HG03521 (cell line): ENCODE data around the gene PRORP.
"Not testable (repeated sequence)": the region's sequence is repeated elsewhere in the genome, so short reads cannot be mapped to it uniquely, and the experiment has no call there.

ENCODE experiments used
- ATAC-seq: cut with Tn5 transposase; IDR thresholded peaks from one replicate; pipeline ENCODE4 v1.9.1; 2021; ENCODE audit warnings: mild to moderate bottlenecking, moderate library complexity; ENCODE audit not compliant: unreplicated experiment

PRORP gene

GRCh38 chr14:35134329-35135123, 12.2 kb downstream of the PRORP start:
- no peak for ATAC-seq

- ATAC-seq, result no peak
These were observed 16.2 kb downstream of the PRORP start for GRCh38 chr14:35138585-35138984.

GRCh38 chr14:35140718-35141581, 18.6 kb downstream of the PRORP start:
- no peak for ATAC-seq

GRCh38 chr14:35144029-35144428, 21.7 kb downstream of the PRORP start:
- no peak for ATAC-seq

GRCh38 chr14:35146711-35147149, 24.4 kb downstream of the PRORP start:
- ATAC-seq, result no peak

GRCh38 chr14:35147186-35147585, 24.8 kb downstream of the PRORP start:
- no peak for ATAC-seq

GRCh38 chr14:35147711-35148110, 25.4 kb downstream of the PRORP start:
- ATAC-seq, result no peak

GRCh38 chr14:35149239-35149638, 26.9 kb downstream of the PRORP start:
- no peak for ATAC-seq

GRCh38 chr14:35152531-35152930, 30.2 kb downstream of the PRORP start:
- ATAC-seq, result not testable (repeated sequence)

- ATAC-seq, result no peak
These were observed 31.7 kb downstream of the PRORP start for GRCh38 chr14:35154016-35154415.

- no peak for ATAC-seq
These were observed 33.6 kb downstream of the PRORP start for GRCh38 chr14:35155962-35156361.

- ATAC-seq, result no peak
These were observed 36.1 kb downstream of the PRORP start for GRCh38 chr14:35158491-35158890.

- no peak for ATAC-seq
These were observed 36.8 kb downstream of the PRORP start for GRCh38 chr14:35158951-35159653.

GRCh38 chr14:35159742-35160409, 37.5 kb downstream of the PRORP start:
- no peak for ATAC-seq

- no peak for ATAC-seq
These were observed 38.9 kb downstream of the PRORP start for GRCh38 chr14:35161231-35161630.

GRCh38 chr14:35163384-35163783, 41.0 kb downstream of the PRORP start:
- ATAC-seq, result no peak

- no peak for ATAC-seq
These were observed 42.5 kb downstream of the PRORP start for GRCh38 chr14:35164849-35165248.

GRCh38 chr14:35167496-35167895, 45.1 kb downstream of the PRORP start:
- no peak for ATAC-seq
